IPS-20b (cell line): ENCODE data around the gene SCAF1.

ENCODE experiments used
- H3K27ac ChIP-seq: one replicate; pipeline ENCODE4 v1.5.1; 2013; ENCODE audit warnings: low read length
- H3K27me3 ChIP-seq: 2 replicates; pipeline ENCODE4 v1.6.1; 2013; ENCODE audit warnings: mild to moderate bottlenecking, low read length, inconsistent platforms; ENCODE audit not compliant: insufficient read depth
- H3K36me3 ChIP-seq: 2 replicates; pipeline ENCODE4 v1.6.1; 2013; ENCODE audit warnings: low read depth, mild to moderate bottlenecking, inconsistent platforms, low read length, moderate library complexity; ENCODE audit not compliant: insufficient read depth
- H3K4me1 ChIP-seq: 2 replicates; pipeline ENCODE4 v1.6.1; 2013; ENCODE audit warnings: mild to moderate bottlenecking, control low read depth, inconsistent platforms, low read length, moderate library complexity; ENCODE audit not compliant: insufficient read depth
- H3K4me3 ChIP-seq: 2 replicates; pipeline ENCODE4 v1.5.1; 2013; ENCODE audit warnings: mild to moderate bottlenecking, low read length, inconsistent platforms
- H3K9ac ChIP-seq: 2 replicates; pipeline ENCODE4 v1.6.1; 2013; ENCODE audit warnings: low read depth, mild to moderate bottlenecking, inconsistent platforms, low read length, moderate library complexity
- H3K9me3 ChIP-seq: 2 replicates; pipeline ENCODE4 v1.6.1; 2013; ENCODE audit warnings: mild to moderate bottlenecking, low read depth, low read length, inconsistent platforms; ENCODE audit not compliant: insufficient read depth

Gene SCAF1

DNA sequence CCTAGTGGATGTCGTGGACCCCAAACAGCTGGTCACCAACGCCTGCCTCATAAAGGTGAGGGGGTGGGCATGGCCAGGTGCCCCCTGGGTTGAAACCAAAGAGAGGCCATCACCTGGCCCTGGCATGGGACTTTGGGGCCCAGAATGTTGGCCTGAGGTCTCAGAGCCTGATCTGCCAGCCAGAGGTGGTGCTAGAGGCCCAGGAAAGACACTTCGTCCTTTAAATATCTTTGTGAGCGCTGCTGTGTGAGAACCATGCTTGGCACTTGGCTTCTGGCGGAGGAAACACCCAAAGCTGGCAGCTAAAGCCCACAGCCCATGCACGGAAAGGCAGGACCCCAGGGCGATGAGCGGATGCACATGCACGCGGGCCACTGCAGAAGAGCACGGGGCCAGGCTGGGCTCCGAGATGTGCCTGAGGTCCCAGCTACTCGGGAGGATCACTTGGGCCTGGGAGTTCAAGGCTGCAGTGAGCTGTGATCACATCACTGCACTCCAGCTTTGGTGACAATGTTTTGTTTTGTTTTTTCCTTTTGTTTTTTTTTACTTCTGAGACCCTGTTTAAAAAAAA lies 43.1 kb downstream of the SCAF1 start:
- Histone ChIP-seq H3K9me3 (no peaks in the 10 kb centered on the region), H3K36me3 (peaks cover 77% of the 10 kb centered on the region), H3K4me1 (peaks cover under 1% of the 10 kb centered on the region; the same call in 1 of the 2 replicates), H3K27ac (no peak overlapping the region), H3K27me3 (no peaks in the 10 kb centered on the region), H3K4me3 (no peak overlapping the region), H3K9ac (no peak overlapping the region)

DNA sequence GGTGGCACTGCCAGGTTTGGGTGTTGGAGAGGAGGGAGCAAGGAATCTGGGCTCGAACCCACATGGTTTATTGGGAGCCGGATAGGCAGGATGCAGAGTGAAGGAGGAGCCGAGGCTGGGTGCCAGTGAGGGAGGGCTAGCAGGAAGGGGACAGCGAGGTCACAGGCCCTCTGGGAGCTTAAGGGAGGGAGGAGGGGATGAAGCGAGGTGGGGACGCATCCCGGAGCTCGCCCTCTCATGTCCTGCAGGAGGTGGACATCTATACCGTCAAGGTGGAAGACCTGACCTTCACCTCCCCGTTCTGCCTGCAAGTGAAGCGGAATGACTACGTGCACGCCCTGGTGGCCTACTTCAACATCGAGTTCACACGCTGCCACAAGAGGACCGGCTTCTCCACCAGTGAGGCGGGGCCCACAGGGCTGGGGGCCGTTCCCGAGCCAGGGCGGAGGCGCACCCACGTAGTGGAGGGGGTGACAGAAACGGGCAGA lies 43.9 kb downstream of the SCAF1 start:
- H3K4me3 ChIP-seq, result no peak overlapping the region
- no peak overlapping the region for H3K27ac ChIP-seq
- no peaks in the 10 kb centered on the region for H3K27me3 ChIP-seq
- H3K9me3 ChIP-seq, result no peaks in the 10 kb centered on the region
- H3K4me1 ChIP-seq, result no peaks in the 10 kb centered on the region
- no peak overlapping the region for H3K9ac ChIP-seq
- H3K36me3 ChIP-seq, result peaks cover 72% of the 10 kb centered on the region

DNA sequence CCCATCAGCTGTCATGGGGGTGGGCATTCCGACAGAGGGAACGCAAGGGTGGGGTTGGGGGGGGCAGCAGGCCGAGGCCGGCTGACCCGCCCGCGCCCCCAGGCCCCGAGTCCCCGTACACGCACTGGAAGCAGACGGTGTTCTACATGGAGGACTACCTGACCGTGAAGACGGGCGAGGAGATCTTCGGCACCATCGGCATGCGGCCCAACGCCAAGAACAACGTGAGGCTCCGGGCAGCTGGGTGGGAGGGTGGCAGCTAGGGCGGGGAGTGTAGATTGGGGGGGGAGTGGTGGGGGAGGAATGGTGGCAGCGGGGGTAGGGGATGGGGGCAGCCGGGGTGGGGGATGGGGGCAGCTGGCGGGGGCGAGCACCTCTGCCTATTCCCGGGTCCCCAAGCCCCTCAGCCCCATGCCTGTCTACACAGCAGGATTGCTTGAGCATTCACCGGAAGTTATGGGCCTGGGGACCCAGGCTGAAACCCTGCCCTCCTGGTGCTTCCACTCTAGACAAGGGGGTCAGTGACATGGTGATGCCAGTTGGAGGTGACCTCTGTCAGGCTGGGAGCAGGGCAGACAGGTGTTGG lies 44.6 kb downstream of the SCAF1 start:
- H3K9me3 ChIP-seq, result no peaks in the 10 kb centered on the region
- H3K9ac ChIP-seq, result no peak overlapping the region
- no peak overlapping the region for H3K27ac ChIP-seq
- H3K4me1 ChIP-seq, result no peaks in the 10 kb centered on the region
- peaks cover 66% of the 10 kb centered on the region for H3K36me3 ChIP-seq
- H3K27me3 ChIP-seq, result no peaks in the 10 kb centered on the region
- H3K4me3 ChIP-seq, result no peak overlapping the region

DNA sequence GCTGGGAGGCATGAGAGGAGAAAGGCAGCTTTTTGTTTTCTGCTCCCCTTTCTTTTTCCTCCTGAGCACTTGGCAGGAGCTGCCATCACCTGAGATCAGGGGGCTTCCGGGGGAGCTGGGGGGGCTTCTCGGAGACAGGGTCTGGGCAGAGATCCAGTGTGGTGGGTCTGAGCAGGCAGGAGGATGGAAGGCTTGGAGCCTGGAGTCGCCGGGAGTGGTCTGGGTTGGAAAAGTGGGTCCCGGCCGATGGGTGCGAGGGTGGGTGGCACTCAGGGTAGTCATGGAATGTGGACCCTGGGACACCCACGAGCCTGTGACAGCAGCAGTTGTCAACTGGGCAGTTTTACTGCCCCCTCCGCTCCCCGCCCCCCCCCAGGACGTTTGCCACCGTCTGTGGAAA lies 45.1 kb downstream of the SCAF1 start:
- no peaks in the 10 kb centered on the region for H3K27me3 ChIP-seq
- no peak overlapping the region for H3K9ac ChIP-seq
- peaks cover 60% of the 10 kb centered on the region for H3K36me3 ChIP-seq
- no peaks in the 10 kb centered on the region for H3K9me3 ChIP-seq
- H3K27ac ChIP-seq, result no peak overlapping the region
- H3K4me1 ChIP-seq, result peaks cover 2% of the 10 kb centered on the region; the same call in 1 of the 2 replicates
- no peak overlapping the region for H3K4me3 ChIP-seq

- H3K27ac ChIP-seq, result no peak overlapping the region
- no peaks in the 10 kb centered on the region for H3K9me3 ChIP-seq
- no peak overlapping the region for H3K9ac ChIP-seq
- no peak overlapping the region for H3K4me3 ChIP-seq
- H3K27me3 ChIP-seq, result no peaks in the 10 kb centered on the region
- peaks cover 4% of the 10 kb centered on the region; the same call in 1 of the 2 replicates for H3K4me1 ChIP-seq
- H3K36me3 ChIP-seq, result peaks cover 54% of the 10 kb centered on the region
Observed at GRCh38 chr19:49687566-49688316, 45.7 kb downstream of the SCAF1 start.

DNA sequence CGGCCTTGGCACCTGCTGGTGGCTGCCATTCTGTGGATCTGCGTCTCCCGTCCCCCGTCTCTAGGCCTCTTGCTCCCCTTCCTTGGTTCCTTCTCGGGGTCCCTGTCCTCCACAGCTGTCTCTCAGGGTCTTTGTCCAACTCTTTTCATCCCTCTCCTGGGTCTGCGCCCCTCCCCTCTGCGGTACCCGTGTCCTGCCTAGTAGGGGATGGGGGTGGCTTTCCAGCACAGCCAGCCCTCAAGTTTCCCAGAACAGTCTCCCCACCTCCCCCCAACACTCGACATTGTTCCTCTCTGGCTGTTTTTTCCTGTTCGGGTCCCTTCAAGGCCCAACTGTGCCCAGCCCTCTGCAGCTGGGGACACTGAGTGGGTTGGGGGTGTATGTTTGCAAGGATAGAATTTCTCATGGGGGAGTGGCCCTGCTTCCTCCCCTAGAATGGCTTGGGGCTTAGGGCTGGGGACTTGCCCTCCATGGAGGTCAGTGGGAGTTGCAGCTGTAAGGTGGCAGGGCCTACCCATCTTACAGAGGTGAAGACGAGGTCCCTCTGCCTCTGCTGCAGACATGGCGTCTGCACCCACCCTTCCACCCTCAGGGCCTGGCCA lies 46.6 kb downstream of the SCAF1 start:
- no peak overlapping the region for H3K27ac ChIP-seq
- H3K36me3 ChIP-seq, result peaks cover 52% of the 10 kb centered on the region
- peaks cover 4% of the 10 kb centered on the region; the same call in 1 of the 2 replicates for H3K4me1 ChIP-seq
- H3K4me3 ChIP-seq, result no peak overlapping the region
- H3K9me3 ChIP-seq, result no peaks in the 10 kb centered on the region
- H3K27me3 ChIP-seq, result no peaks in the 10 kb centered on the region
- H3K9ac ChIP-seq, result no peak overlapping the region

GRCh38 chr19:49689133-49690078 lies 47.4 kb downstream of the SCAF1 start, which contains the start of gene ADM5:
Gene ADM5 (plus strand): TSS chr19:49689594. CDS start chr19:49689838, 244 bp downstream.
- Histone ChIP-seq H3K9ac (peak within 1 kb of the TSS; percentile 90), H3K27me3 (no peaks in the 10 kb centered on the region), H3K4me3 (peak within 1 kb of the TSS; percentile 85), H3K36me3 (peaks cover 44% of the 10 kb centered on the region), H3K9me3 (no peaks in the 10 kb centered on the region), H3K27ac (peak within 1 kb of the TSS; percentile 88), H3K4me1 (peaks cover 4% of the 10 kb centered on the region; the same call in 1 of the 2 replicates)

DNA sequence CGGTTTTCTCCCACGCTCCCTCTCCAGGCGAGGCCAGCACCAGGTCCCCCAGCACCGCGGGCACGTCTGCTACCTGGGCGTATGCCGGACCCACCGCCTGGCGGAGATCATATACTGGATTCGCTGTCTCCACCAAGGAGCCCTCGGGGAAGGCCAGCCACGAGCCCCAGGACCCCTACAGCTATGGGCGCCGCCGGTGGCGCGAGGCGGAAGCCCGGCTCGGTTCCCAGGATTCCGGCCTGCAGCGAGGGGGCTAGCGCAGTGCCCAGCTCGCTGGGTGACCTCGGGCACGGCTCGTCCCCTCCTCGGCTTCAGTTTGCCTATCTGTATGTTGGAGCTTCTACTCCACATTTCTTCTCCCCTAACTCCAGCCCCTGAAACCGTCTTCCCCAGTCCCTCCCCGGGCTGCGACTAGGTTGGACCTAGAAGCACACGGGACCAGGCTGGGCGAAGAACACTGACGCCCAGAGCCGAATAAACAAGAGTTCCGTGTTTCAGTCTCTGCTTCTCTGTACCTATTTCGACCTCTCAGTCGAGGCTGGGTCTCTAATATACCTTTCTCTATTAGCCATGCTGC lies 48.2 kb downstream of the SCAF1 start:
- H3K4me3 ChIP-seq, result peak overlapping the region; percentile 85
- H3K4me1 ChIP-seq, result peaks cover 4% of the 10 kb centered on the region; the same call in 1 of the 2 replicates
- peak overlapping the region; percentile 88 for H3K27ac ChIP-seq
- peak overlapping the region; percentile 90 for H3K9ac ChIP-seq
- no peaks in the 10 kb centered on the region for H3K27me3 ChIP-seq
- H3K36me3 ChIP-seq, result peaks cover 37% of the 10 kb centered on the region
- no peaks in the 10 kb centered on the region for H3K9me3 ChIP-seq

DNA sequence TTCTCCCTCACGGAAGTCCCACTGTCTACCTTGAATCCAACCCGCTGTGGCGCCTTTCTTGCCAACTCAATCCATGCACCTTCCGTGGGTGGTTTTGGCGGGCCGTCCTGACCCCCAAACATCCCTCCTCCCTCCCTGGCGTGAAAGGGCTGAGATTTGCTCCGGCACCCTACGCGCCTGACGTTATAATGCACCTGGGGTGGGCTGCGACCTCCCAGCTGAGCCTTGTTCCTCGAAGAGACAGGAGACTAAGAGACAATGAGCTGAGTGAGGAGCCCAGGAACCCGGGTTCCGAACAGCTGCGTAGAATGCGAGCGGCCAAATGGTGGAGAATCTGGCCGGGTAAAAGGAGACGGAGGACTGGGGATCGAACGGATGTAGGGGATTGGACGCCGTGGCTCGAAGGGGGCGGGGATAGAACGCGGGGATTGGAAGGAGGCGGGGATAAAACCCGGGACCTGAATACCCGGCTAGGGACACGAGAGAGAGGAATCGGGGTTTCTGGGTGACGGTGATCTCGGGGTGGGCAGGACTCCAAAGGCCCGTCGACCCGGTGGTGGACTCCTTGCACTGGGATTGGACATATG lies 48.7 kb downstream of the SCAF1 start, which contains the start of gene CPT1C:
Gene CPT1C (plus strand): TSS at position 461 of the 587 bp plus-strand sequence. CDS start 1,137 bp downstream, outside the sequence.
- Histone ChIP-seq H3K4me3 (peak within 1 kb of the TSS; percentile 85), H3K9me3 (no peaks in the 10 kb centered on the region), H3K36me3 (peaks cover 31% of the 10 kb centered on the region), H3K9ac (peak within 1 kb of the TSS; percentile 90), H3K27me3 (no peaks in the 10 kb centered on the region), H3K27ac (peak within 1 kb of the TSS; percentile 88), H3K4me1 (peaks cover 4% of the 10 kb centered on the region; the same call in 1 of the 2 replicates)
